ENCODE data around the gene MYO10. TPM values are rescaled to one million over a fixed set of nuclear protein-coding genes. Genes with fewer than 3 reads are reported as not detected.

The MYO10 gene
- total and polyA plus RNA-seq, 2 donors (not counting 3 experiments of a cell fraction or from before 2014, with no cell fraction given): 36.0 to 148 TPM

GRCh38 chr5:16792598-16793275 is 143.4 kb downstream of the MYO10 start:
- H3K9me1 ChIP-seq (replicated peaks; ENCODE audit: control insufficient read depth, extremely low read depth, insufficient read depth, low read length): no peaks in the 10 kb centered on the region
- H3K9ac ChIP-seq (replicated peaks; ENCODE audit: extremely low read depth, insufficient read depth, low read length): no peak overlapping the region
- no peak overlapping the region for H3K27ac ChIP-seq (ENCODE audit: insufficient read depth, low read depth, low read length)
- H4K20me1 ChIP-seq (replicated peaks; ENCODE audit: control insufficient read depth, extremely low read depth, insufficient read depth, low read length): peaks cover 3% of the 10 kb centered on the region
- H3K4me1 ChIP-seq (ENCODE audit: control insufficient read depth, extremely low read depth, insufficient read depth, low read length): no peaks in the 10 kb centered on the region
- no peak overlapping the region for H3K4me3 ChIP-seq (replicated peaks in 1 of 3; ENCODE audit: insufficient read depth in 1 of 3, low read depth in 1 of 3, low read length in 3 of 3)
- no peak overlapping the region for H2AFZ ChIP-seq (ENCODE audit: low read depth, low read length)
- H3K79me2 ChIP-seq (ENCODE audit: control insufficient read depth, insufficient read depth, low read length): peaks cover 74% of the 10 kb centered on the region
- intact Hi-C loops (cut with micrococcal nuclease): loop anchor here (5.0 kb wide), 1 partner anchor 125 kb away; no protein-coding TSS in a partner anchor
- FAIRE-seq (no peak), DNase-seq (ENCODE audit: low read depth, low spot score) (no peak)
- no TSS peak for BruUV-seq (replicated peaks)
- ChIA-PET POLR2A (interaction anchor here (0.7 kb wide), 1 partner anchor 96 kb away, joined by 3 read pairs; no protein-coding TSS in a partner anchor), CTCF (interaction anchor here (2.1 to 6.6 kb wide), 6 partner anchors 13 to 410 kb away, joined by 6 to 194 read pairs (median 32); partner anchors contain the start of gene MYO10)
- H3K4me2 ChIP-seq (ENCODE audit: insufficient read depth, low read length): no peak overlapping the region
- peaks cover 8 to 14% of the 10 kb centered on the region in 2 experiments for H3K36me3 ChIP-seq (ENCODE audit: control insufficient read depth in 2 of 2, extremely low read depth in 1 of 2, insufficient read depth in 2 of 2, low read length in 2 of 2)
- dilution Hi-C loops (cut with MboI; ENCODE audit: extremely low pct_ligation_motif_present, low sequenced_read_pairs): loop anchor here (25.0 kb wide), 1 partner anchor 395 kb away; no protein-coding TSS in a partner anchor
- H3K27me3 ChIP-seq (ENCODE audit: control insufficient read depth in 2 of 2, insufficient read depth in 2 of 2, low read length in 2 of 2): no peaks in the 10 kb centered on the region
- TF ChIP-seq POLR2A (IDR thresholded peaks at IDR 0.05; ENCODE audit: low read depth, low read length): no peak
- TF ChIP-seq MAX (IDR thresholded peaks at IDR 0.05; ENCODE audit: insufficient read depth, insufficient read length): no peak
- TF ChIP-seq FOS (IDR thresholded peaks at IDR 0.05; ENCODE audit: borderline replicate concordance, insufficient read depth, low read length): no peak
- TF ChIP-seq MYC (IDR thresholded peaks at IDR 0.05; ENCODE audit: low read depth, low read length): no peak
- TF ChIP-seq JUN (IDR thresholded peaks at IDR 0.05; ENCODE audit: borderline replicate concordance, insufficient read depth, insufficient read length, low read depth): no peak
- no peak for TF ChIP-seq GATA2 (IDR thresholded peaks at IDR 0.05; ENCODE audit: insufficient read depth, insufficient read length, low read depth, low read length)
- no peak for TF ChIP-seq CTCF (IDR thresholded peaks at IDR 0.05; ENCODE audit: extremely low read depth in 1 of 2, insufficient read depth in 1 of 2, low read depth in 1 of 2, low read length in 2 of 2)
- TF ChIP-seq EZH2 (IDR thresholded peaks at IDR 0.05; ENCODE audit: borderline replicate concordance, low read depth, low read length, severe bottlenecking): no peak
- no peak for TF ChIP-seq POLR2AphosphoS5 (IDR thresholded peaks at IDR 0.05; ENCODE audit: insufficient read depth, low read depth, low read length)
- no peaks in the 10 kb centered on the region for H3K9me3 ChIP-seq (replicated peaks; ENCODE audit: control insufficient read depth, insufficient read depth, low read length)
